Esophagus squamous epithelium (tissue), 5 donors: ENCODE measurements around the gene PIGZ. TPM values are rescaled to one million over a fixed set of nuclear protein-coding genes. Genes with fewer than 3 reads are reported as not detected.

ENCODE experiments used
- DNase-seq: peaks from one replicate; lab custom pipeline; 2025; lab: John Stamatoyannopoulos, UW
- H3K27ac ChIP-seq, 4 donors: fragments of 200-600 bp; sonication (generic); one replicate each; pipeline ENCODE4 v1.5.1; 2016 to 2019; ENCODE audit warnings: mild to moderate bottlenecking in 1 of 4
- H3K27me3 ChIP-seq, 4 donors: fragments of 200-600 bp; sonication (generic); 1 replicate in 3 of 4; 2 replicates in 1 of 4; pipeline versions ENCODE4 v1.5.1 to v1.6.0; 2017 to 2021; ENCODE audit warnings: antibody characterized with exemption in 1 of 4
- H3K36me3 ChIP-seq, 3 donors: fragments of 200-600 bp; sonication (generic); one replicate each; pipeline ENCODE4 v1.5.1; 2016 to 2019
- H3K4me1 ChIP-seq, 3 donors: fragments of 200-600 bp; sonication (generic); one replicate each; pipeline ENCODE4 v1.5.1; 2017 to 2019
- H3K4me3 ChIP-seq, 4 donors: fragments of 200-600 bp; sonication (generic); 1 replicate in 3 of 4; 2 replicates in 1 of 4; pipeline ENCODE4 v1.5.1; 2016 to 2019; ENCODE audit warnings: mild to moderate bottlenecking in 2 of 4, moderate library complexity in 1 of 4
- H3K9me3 ChIP-seq, 3 donors: fragments of 200-600 bp; sonication (generic); one replicate each; pipeline ENCODE4 v1.5.1; 2016 to 2019
- CTCF ChIP-seq, 6 experiments: fragments of 450-650 bp in 4 of 6; fragments of 200-600 bp in 2 of 6; sonication (generic) in 2 of 6; IDR thresholded peaks; one replicate each; pipeline ENCODE4 v1.5.1; 2016 to 2019; ENCODE audit warnings: antibody characterized with exemption in 6 of 6, mild to moderate bottlenecking in 4 of 6, moderate library complexity in 4 of 6
- POLR2A ChIP-seq, 4 donors: fragments of 450-650 bp; IDR thresholded peaks; one replicate each; pipeline ENCODE4 v1.6.1; 2017; ENCODE audit warnings: antibody characterized with exemption in 4 of 4, mild to moderate bottlenecking in 4 of 4, moderate library complexity in 3 of 4
- WGBS, 2 donors: methylation state at CpG; one replicate each; pipeline ENCODE4 v1.1.5; 2018; 5-methylcytosine and 5-hydroxymethylcytosine counted together
- intact Hi-C: fragments of 100-400 bp; cut with DNase I; formaldehyde crosslinking; loops from one replicate; pipeline ENCODE4 v1.15.0; 2022
- total RNA-seq, 4 donors: library from RNA; depleted of rRNA; stranded (reverse); fragments of >200 nt; gene quantifications; one replicate each; pipeline ENCODE4 v1.1.0, GENCODE V29; 2016
- donor health status: DM: yes; HTN: yes; CAD: no.

PIGZ gene
- total RNA-seq, 4 donors from 2014 or later: 3.4 to 8.8 (median 5.4) TPM

GRCh38 chr3:197003461-197004385 lies 35.1 kb upstream of the PIGZ start:
- Histone ChIP-seq H3K4me3 (peak overlapping the region; percentile 57 to 80 (median 68)), H3K4me1 (peaks cover 0 to 28% (median 9%) of the 10 kb centered on the region in 3 donors), H3K27ac (peak overlapping the region; percentile 82 to 93 (median 92)), H3K9me3 (no peaks in the 10 kb centered on the region), H3K36me3 (no peaks in the 10 kb centered on the region), H3K27me3 (no peaks in the 10 kb centered on the region)
- 17 to 34% methylated on average over 10 to 13 of the region's 61 CpGs for WGBS, 2 donors
- DNase-seq: no peak
- intact Hi-C loops: loop anchor here (10.0 kb wide), 1 partner anchor 191 kb away; no protein-coding TSS in a partner anchor
- no peak for TF ChIP-seq POLR2A (IDR thresholded peaks at IDR 0.05)
- no peak for TF ChIP-seq CTCF (IDR thresholded peaks at IDR 0.05)

GRCh38 chr3:197002701-197003454 lies 34.2 kb upstream of the PIGZ start:
- TF ChIP-seq POLR2A (IDR thresholded peaks at IDR 0.05) (no peak), CTCF (IDR thresholded peaks at IDR 0.05) (peak; percentile 64 to 88 (median 76))
- 0% methylated on average over 2 of the region's 113 CpGs; no CpG with 5 or more reads in 1 of the 2 donors for WGBS, 2 donors
- DNase-seq: no peak
- H3K4me1 ChIP-seq: peaks cover 0 to 28% (median 9%) of the 10 kb centered on the region in 3 donors
- no peaks in the 10 kb centered on the region for H3K36me3 ChIP-seq
- no peaks in the 10 kb centered on the region for H3K27me3 ChIP-seq
- H3K9me3 ChIP-seq: no peaks in the 10 kb centered on the region
- peak overlapping the region; percentile 57 to 80 (median 68) for H3K4me3 ChIP-seq
- intact Hi-C loops: loop anchor here (10.0 kb wide), 1 partner anchor 192 kb away; no protein-coding TSS in a partner anchor
- H3K27ac ChIP-seq: peak overlapping the region; percentile 82 to 93 (median 92)

- no peaks in the 10 kb centered on the region for H3K9me3 ChIP-seq
- peaks cover 0 to 33% (median 9%) of the 10 kb centered on the region in 3 donors for H3K4me1 ChIP-seq
- WGBS, 2 donors: 24 to 28% methylated on average over 17 to 18 of the region's 55 CpGs
- no peak for DNase-seq
- H3K36me3 ChIP-seq: no peaks in the 10 kb centered on the region
- H3K4me3 ChIP-seq: peak overlapping the region; percentile 57 to 80 (median 68)
- no peaks in the 10 kb centered on the region for H3K27me3 ChIP-seq
- intact Hi-C loops: loop anchor here (10.0 kb wide), 1 partner anchor 193 kb away; no protein-coding TSS in a partner anchor
- TF ChIP-seq POLR2A (IDR thresholded peaks at IDR 0.05) (no peak), CTCF (IDR thresholded peaks at IDR 0.05) (no peak)
- H3K27ac ChIP-seq: peak overlapping the region; percentile 82 to 93 (median 92)
Observed at GRCh38 chr3:197001972-197002700, 33.5 kb upstream of the PIGZ start.

GRCh38 chr3:197001106-197001971 lies 32.7 kb upstream of the PIGZ start:
- Histone ChIP-seq H3K27ac (peak overlapping the region; percentile 82 to 93 (median 92)), H3K36me3 (no peaks in the 10 kb centered on the region), H3K4me1 (peaks cover 0 to 41% (median 12%) of the 10 kb centered on the region in 3 donors), H3K9me3 (no peaks in the 10 kb centered on the region), H3K4me3 (peak overlapping the region; percentile 57 to 80 (median 68)), H3K27me3 (no peaks in the 10 kb centered on the region)
- TF ChIP-seq CTCF (IDR thresholded peaks at IDR 0.05) (no peak), POLR2A (IDR thresholded peaks at IDR 0.05) (no peak)
- WGBS, 2 donors: 74 to 76% methylated on average over 10 to 17 of the region's 20 CpGs
- intact Hi-C loops: loop anchor here (10.0 kb wide), 1 partner anchor 193 kb away; no protein-coding TSS in a partner anchor
- DNase-seq: no peak
